K562 (cell line): ENCODE data around the gene CELF4. TPM values are rescaled to one million over a fixed set of nuclear protein-coding genes. Genes with fewer than 3 reads are reported as not detected.

ENCODE experiments used
- ATAC-seq: fragments of 200-7000 bp; cut with Tn5 transposase; 3 replicates; pipeline ENCODE4 v1.9.1; 2020; ENCODE audit warnings: moderate library complexity
- BruUV-seq: library from RNA; stranded (reverse); fragments of 400-500 nt; replicated peaks from 2 replicates; lab custom pipeline; 2021; lab: Mats Ljungman, UMichigan
- CTCF ChIA-PET: fragments of 300-600 bp; formaldehyde crosslinking; extraction: SDS; loops from one replicate; lab custom pipeline; 2021; ENCODE audit warnings: low intra/inter-chr PET ratio; lab: Yijun Ruan, JAX
- POLR2A ChIA-PET: fragments of 300-600, 350-650 bp; sonication (Branson Sonifier 250); formaldehyde crosslinking; extraction: SDS; loops from one replicate; lab custom pipeline; 2021; ENCODE audit warnings: antibody characterized with exemption, inconsistent platforms; lab: Yijun Ruan, JAX
- DNase-seq, 4 experiments: peaks; one replicate each; pipeline versions ENCODE4 v3.0.0 to v3.0.0-alpha.2; 2011 to 2018; ENCODE audit warnings: low spot score in 3 of 4, mixed read lengths in 3 of 4; ENCODE audit errors: extremely low read depth in 1 of 4
- FAIRE-seq: peaks from 2 replicates; lab custom pipeline; 2011; peaks lifted over from hg19 to GRCh38; lab: Jason Lieb, UNC
- H2AFZ ChIP-seq: 2 replicates; pipeline ENCODE4 v1.6.0; 2011; ENCODE audit warnings: low read depth, low read length, control low read depth, inconsistent platforms
- H3K27ac ChIP-seq: fragments of 200-600 bp; 3 replicates; pipeline ENCODE4 v1.8.0; 2011; ENCODE audit warnings: low read depth, mild to moderate bottlenecking, control low read depth, inconsistent platforms, low read length, moderate library complexity, mixed read lengths; ENCODE audit errors: extremely low read depth
- H3K27me3 ChIP-seq, 2 experiments: fragments of 300-600 bp in 1 of 2; 2 replicates in 1 of 2; 3 replicates in 1 of 2; pipeline versions ENCODE4 v1.6.0 to v1.8.0; 2011; ENCODE audit warnings: inconsistent platforms in 2 of 2, low read length in 2 of 2, mild to moderate bottlenecking in 1 of 2, mixed read lengths in 1 of 2, moderate library complexity in 1 of 2; ENCODE audit not compliant: control insufficient read depth in 2 of 2, insufficient read depth in 2 of 2
- H3K36me3 ChIP-seq: fragments of 300-600 bp; 3 replicates; pipeline ENCODE4 v1.8.0; 2011; ENCODE audit warnings: mild to moderate bottlenecking, low read length, inconsistent platforms; ENCODE audit not compliant: control insufficient read depth, insufficient read depth
- H3K4me1 ChIP-seq, 2 experiments: fragments of 200-600 bp in 1 of 2; replicated peaks in 1 of 2; 2 replicates in 1 of 2; 3 replicates in 1 of 2; pipeline versions ENCODE4 v1.5.1 to v1.8.0; 2011; ENCODE audit warnings: inconsistent platforms in 2 of 2, low read length in 2 of 2, mild to moderate bottlenecking in 1 of 2, mixed read lengths in 1 of 2, moderate library complexity in 1 of 2; ENCODE audit not compliant: control insufficient read depth in 2 of 2, insufficient read depth in 2 of 2
- H3K4me2 ChIP-seq: 2 replicates; pipeline ENCODE4 v1.6.1; 2011; ENCODE audit warnings: low read length, control low read depth, inconsistent platforms, mixed read lengths; ENCODE audit not compliant: insufficient read depth
- H3K4me3 ChIP-seq: fragments of 200-600 bp; sonication (generic), shearing (Covaris generic); 2 replicates; pipeline ENCODE4 v1.5.1; 2016; ENCODE audit warnings: control low read depth, inconsistent platforms
- H3K79me2 ChIP-seq: fragments of 200-600 bp; 3 replicates; pipeline ENCODE4 v1.8.0; 2011; ENCODE audit warnings: low read length, inconsistent platforms; ENCODE audit not compliant: control insufficient read depth, insufficient read depth
- H3K9ac ChIP-seq, 2 experiments: 2 replicates each; pipeline versions ENCODE4 v1.6.0 to v1.6.1; 2011; ENCODE audit warnings: low read depth in 2 of 2, low read length in 2 of 2, control low read depth in 1 of 2, inconsistent platforms in 1 of 2, mild to moderate bottlenecking in 1 of 2, mixed read lengths in 1 of 2; ENCODE audit not compliant: insufficient read depth in 1 of 2
- H3K9me1 ChIP-seq: one replicate; pipeline ENCODE4 v1.6.0; 2011; ENCODE audit warnings: inconsistent platforms, mild to moderate bottlenecking, low read length, moderate library complexity; ENCODE audit not compliant: control insufficient read depth, insufficient read depth
- H3K9me3 ChIP-seq: replicated peaks from 2 replicates; pipeline ENCODE4 v1.5.1; 2011; ENCODE audit warnings: low read depth, low read length, inconsistent platforms; ENCODE audit not compliant: control insufficient read depth, insufficient read depth
- H4K20me1 ChIP-seq: replicated peaks from 2 replicates; pipeline ENCODE4 v1.6.1; 2011; ENCODE audit warnings: low read length, inconsistent platforms, mixed read lengths; ENCODE audit not compliant: control insufficient read depth, insufficient read depth
- ATF3 ChIP-seq, 2 experiments: fragments of 450-650 bp in 1 of 2; sonication (generic) in 1 of 2; formaldehyde crosslinking in 1 of 2; IDR thresholded peaks in 1 of 2; conservative IDR thresholded peaks in 1 of 2; 2 replicates each; pipeline versions ENCODE4 v1.6.1 to v1.8.1; 2016 to 2023; ENCODE audit warnings: mild to moderate bottlenecking in 2 of 2, moderate library complexity in 2 of 2, inconsistent platforms in 1 of 2, missing genetic modification reagents in 1 of 2
- CBX3 ChIP-seq, 2 experiments: IDR thresholded peaks; 1 replicate in 1 of 2; 2 replicates in 1 of 2; pipeline ENCODE4 v1.6.1; 2012; ENCODE audit warnings: inconsistent platforms in 2 of 2, low read length in 2 of 2, borderline replicate concordance in 1 of 2, control low read depth in 1 of 2
- CREM ChIP-seq: IDR thresholded peaks from 2 replicates; pipeline ENCODE4 v1.6.1; 2014; ENCODE audit warnings: antibody characterized with exemption, low read depth
- EHMT2 ChIP-seq: fragments of 450-650 bp; IDR thresholded peaks from 2 replicates; pipeline ENCODE4 v1.6.1; 2018; ENCODE audit warnings: antibody characterized with exemption
- ELF2 ChIP-seq: fragments of 250-450 bp; sonication (Bioruptor Pico); IDR thresholded peaks from 2 replicates; pipeline ENCODE4 v1.5.0; 2021; ENCODE audit warnings: mild to moderate bottlenecking
- SFPQ ChIP-seq: fragments of 200-400 bp; formaldehyde crosslinking; IDR thresholded peaks from 2 replicates; pipeline ENCODE4 v1.6.1; 2017; ENCODE audit warnings: mild to moderate bottlenecking, low read depth, low read length, moderate library complexity
- SMARCC2 ChIP-seq: fragments of 450-650 bp; IDR thresholded peaks from 2 replicates; pipeline ENCODE4 v1.6.1; 2017; ENCODE audit warnings: antibody characterized with exemption, moderate library complexity, mild to moderate bottlenecking, low read depth
- YBX1 ChIP-seq: fragments of 450-650 bp; IDR thresholded peaks from 2 replicates; pipeline ENCODE4 v1.7.1; 2016; ENCODE audit warnings: mild to moderate bottlenecking
- ZBTB34 ChIP-seq: fragments of 250-450 bp; sonication (Bioruptor Pico); IDR thresholded peaks from 2 replicates; pipeline ENCODE4 v1.8.0; 2021; ENCODE audit warnings: mild to moderate bottlenecking, moderate library complexity
- ZNF197 ChIP-seq: fragments of 200-800 bp; sonication (Bioruptor generic); IDR thresholded peaks from 2 replicates; pipeline ENCODE4 v1.6.1; 2016; ENCODE audit warnings: low read depth, missing genetic modification characterization, missing compliant biosample characterization
- ZNF277 ChIP-seq: fragments of 250-450 bp; sonication (Bioruptor Pico); IDR thresholded peaks from 2 replicates; pipeline ENCODE4 v1.8.0; 2022; ENCODE audit warnings: inconsistent platforms, mild to moderate bottlenecking, moderate library complexity, borderline replicate concordance
- whole genome bisulfite sequencing: fragments of 100-300 bp; shearing (Covaris generic); methylation state at CpG from one replicate; pipeline ENCODE4 v1.1.6; 2016; ENCODE audit warnings: low coverage, mixed read lengths; ENCODE audit not compliant: insufficient coverage; ENCODE audit errors: missing lambda C conversion rate; 5-methylcytosine and 5-hydroxymethylcytosine counted together
- in situ Hi-C: fragments of 300-500 bp; cut with MboI; formaldehyde crosslinking; loops from 4 replicates; pipeline ENCODE4 v1.15.0; 2018; ENCODE audit warnings: inconsistent platforms, mixed read lengths
- intact Hi-C: fragments of 100-400 bp; cut with micrococcal nuclease; formaldehyde crosslinking; loops from 2 replicates; pipeline ENCODE4 v1.14.2; 2022
- polyA plus RNA-seq, 8 experiments: library from polyadenylated mRNA; depleted of rRNA in 4 of 8; stranded (reverse) in 5 of 8; unstranded in 3 of 8; fragments of >200 nt; fragmentation: Nextera tagmentation in 2 of 8; fragmentation: Illumina TruSeq in 1 of 8; extraction: Ambion mirVana in 2 of 8; extraction: Trizol in 1 of 8; gene quantifications; 2 replicates each; pipeline versions ENCODE4 v1.2.1 to v1.2.3, GENCODE V29; 2011 to 2014; ENCODE audit warnings: inconsistent platforms in 1 of 8, missing spikeins in 1 of 8
- total RNA-seq, 7 experiments: library from RNA; depleted of rRNA in 6 of 7; stranded (reverse); fragments of >200 nt in 6 of 7; fragmentation: Illumina TruSeq in 2 of 7; extraction: Trizol in 2 of 7; gene quantifications; 2 replicates each; pipeline versions ENCODE4 v1.2.1 to v1.2.3, GENCODE V29; 2011 to 2021; ENCODE audit warnings: low replicate concordance in 1 of 7

CELF4 gene
- total and polyA plus RNA-seq, 9 of the 15 experiments (the other 6 are each of a cell fraction or from before 2014, with no cell fraction given) = 0.04 to 0.24 (median 0.07) TPM; not detected in 3

GRCh38 chr18:37414816-37415215, 150.8 kb downstream of the CELF4 start:
- in situ Hi-C loops = no loop called here
- 0% methylated on average over 1 of the region's 1 CpG for WGBS
- H3K27ac ChIP-seq = no peak overlapping the region
- H3K9ac ChIP-seq = no peak overlapping the region
- no peak overlapping the region for H3K4me3 ChIP-seq
- DNase-seq = no peak
- POLR2A ChIA-PET = no interaction called here
- H3K9me1 ChIP-seq = no peaks in the 10 kb centered on the region
- H3K79me2 ChIP-seq = no peaks in the 10 kb centered on the region
- H2AFZ ChIP-seq = no peak overlapping the region
- no peaks in the 10 kb centered on the region for H3K9me3 ChIP-seq
- H4K20me1 ChIP-seq = no peaks in the 10 kb centered on the region
- intact Hi-C loops = no loop called here
- ATAC-seq = no peak
- no peak for FAIRE-seq
- no TSS peak for BruUV-seq
- no peak for TF ChIP-seq ATF3 (IDR thresholded peaks at IDR 0.05)
- no peak for TF ChIP-seq ATF3 (CRISPR knock-in tag; conservative IDR thresholded peaks at IDR 0.05)
- TF ChIP-seq ZNF277 = no peak
- no peak for TF ChIP-seq EHMT2
- TF ChIP-seq SMARCC2 = no peak
- no peak for TF ChIP-seq ZNF197 (CRISPR knock-in tag)
- no peak for TF ChIP-seq ZBTB34 (CRISPR knock-in tag)
- TF ChIP-seq ELF2 (CRISPR knock-in tag) = no peak
- TF ChIP-seq CBX3 (IDR thresholded peaks at IDR 0.05; ENCODE audit: borderline replicate concordance in 1 of 2, low read length in 2 of 2) = no peak
- TF ChIP-seq SFPQ = no peak
- no peak for TF ChIP-seq YBX1
- no peak for TF ChIP-seq CREM
- TF ChIP-seq, all 486 proteins: peak for 0
- H3K4me1 ChIP-seq = no peaks in the 10 kb centered on the region
- CTCF ChIA-PET = no interaction called here
- no peaks in the 10 kb centered on the region for H3K36me3 ChIP-seq
- no peak overlapping the region for H3K4me2 ChIP-seq
- H3K27me3 ChIP-seq = no peaks in the 10 kb centered on the region
